NK-92 (cell line): ENCODE measurements around the gene LTBR.
"Not testable (repeated sequence)": the region's sequence is repeated elsewhere in the genome, so short reads cannot be mapped to it uniquely, and the experiment has no call there.

ENCODE experiments used
- DNase-seq: peaks from one replicate; lab custom pipeline; 2025; ENCODE audit not compliant: unreplicated experiment; lab: John Stamatoyannopoulos, UW

LTBR gene

GRCh38 chr12:6423267-6424007, 39.5 kb downstream of the LTBR start:
- no peak for DNase-seq

- DNase-seq: no peak
These were observed 40.0 kb downstream of the LTBR start for GRCh38 chr12:6424008-6424347.

DNA sequence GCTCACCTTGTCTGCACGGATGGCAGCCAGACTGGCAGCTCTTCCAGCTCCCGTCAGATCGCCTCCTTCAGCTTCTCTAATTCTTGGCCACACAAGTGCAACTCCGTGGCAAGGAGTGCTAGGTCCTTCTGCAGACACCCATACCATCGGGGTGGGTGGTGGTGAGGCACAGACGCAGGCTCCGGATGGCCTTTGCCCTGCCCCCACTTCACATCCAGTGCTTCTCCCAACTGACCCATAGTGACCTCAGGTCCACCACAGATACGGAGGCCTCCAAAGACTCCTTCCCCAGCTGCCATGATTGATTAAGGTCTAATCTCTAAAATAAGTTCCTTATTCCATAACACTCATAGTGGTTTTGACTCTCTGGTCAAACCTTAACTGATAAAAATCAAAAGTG, 40.9 kb downstream of the LTBR start:
- no peak for DNase-seq

DNA sequence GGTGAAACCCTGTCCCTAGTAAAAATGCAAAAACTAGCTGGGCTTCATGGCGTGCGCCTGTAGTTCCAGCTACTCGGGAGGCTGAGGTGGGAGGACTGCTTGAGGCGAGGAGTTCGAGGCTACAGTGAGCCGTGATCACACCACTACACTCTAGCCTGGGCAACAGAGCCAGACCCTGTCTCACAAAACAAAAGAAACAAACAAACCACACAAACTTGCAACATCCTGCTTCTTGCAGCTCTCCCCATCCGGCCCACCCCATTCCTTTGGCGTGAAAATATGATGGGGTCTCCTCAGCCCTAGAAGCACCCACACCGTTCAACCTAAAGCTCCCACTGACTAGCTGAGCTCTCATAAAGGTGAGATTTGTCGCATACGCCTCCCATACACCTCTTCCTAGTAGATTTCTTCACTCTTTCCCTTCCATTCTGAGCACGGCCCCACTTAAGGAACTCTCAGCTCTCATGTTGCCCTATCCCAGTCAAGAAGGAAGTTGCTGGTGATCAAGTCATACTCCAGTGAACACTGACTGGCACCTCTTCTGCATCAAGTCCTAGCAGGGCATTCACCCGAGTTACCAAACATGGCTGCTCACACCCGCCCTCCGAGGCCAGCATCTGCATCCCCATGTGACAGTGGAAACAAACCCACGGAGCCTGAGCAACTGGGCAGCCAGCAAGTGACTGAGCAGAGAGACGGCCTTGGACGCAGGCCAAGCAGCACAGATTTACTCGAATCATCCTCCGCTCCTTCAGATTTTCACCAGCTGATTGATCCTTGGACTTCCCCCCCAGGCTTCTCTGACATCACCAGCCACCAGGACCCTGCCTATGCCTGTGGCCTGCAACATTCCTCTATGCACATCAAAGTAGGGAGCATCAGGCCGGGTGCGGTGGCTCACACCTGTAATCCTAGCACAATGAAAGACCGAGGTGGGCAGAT, 41.9 kb downstream of the LTBR start:
- no peak for DNase-seq

GRCh38 chr12:6426882-6427671, 43.1 kb downstream of the LTBR start:
- no peak for DNase-seq

- DNase-seq: not testable (repeated sequence)
These were observed 43.8 kb downstream of the LTBR start for GRCh38 chr12:6427796-6428195.

DNA sequence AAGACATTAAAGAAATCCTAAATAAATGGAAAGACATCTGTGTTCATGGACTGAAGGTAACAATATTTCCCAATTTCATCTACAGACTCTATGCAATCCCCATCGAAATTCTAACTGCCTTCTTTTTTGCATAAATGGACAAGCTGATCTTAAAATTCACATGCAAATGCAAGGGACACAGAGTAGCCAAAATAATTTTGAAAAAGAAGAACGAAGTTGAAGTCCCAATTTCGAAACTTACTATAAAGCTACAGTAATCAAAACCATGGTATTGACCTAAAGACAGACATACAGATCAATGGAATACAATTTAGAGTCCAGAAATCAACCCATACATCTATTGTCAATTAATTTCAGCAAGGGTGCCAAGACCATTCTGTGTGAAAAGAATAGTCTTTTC, 44.4 kb downstream of the LTBR start:
- no peak for DNase-seq

DNA sequence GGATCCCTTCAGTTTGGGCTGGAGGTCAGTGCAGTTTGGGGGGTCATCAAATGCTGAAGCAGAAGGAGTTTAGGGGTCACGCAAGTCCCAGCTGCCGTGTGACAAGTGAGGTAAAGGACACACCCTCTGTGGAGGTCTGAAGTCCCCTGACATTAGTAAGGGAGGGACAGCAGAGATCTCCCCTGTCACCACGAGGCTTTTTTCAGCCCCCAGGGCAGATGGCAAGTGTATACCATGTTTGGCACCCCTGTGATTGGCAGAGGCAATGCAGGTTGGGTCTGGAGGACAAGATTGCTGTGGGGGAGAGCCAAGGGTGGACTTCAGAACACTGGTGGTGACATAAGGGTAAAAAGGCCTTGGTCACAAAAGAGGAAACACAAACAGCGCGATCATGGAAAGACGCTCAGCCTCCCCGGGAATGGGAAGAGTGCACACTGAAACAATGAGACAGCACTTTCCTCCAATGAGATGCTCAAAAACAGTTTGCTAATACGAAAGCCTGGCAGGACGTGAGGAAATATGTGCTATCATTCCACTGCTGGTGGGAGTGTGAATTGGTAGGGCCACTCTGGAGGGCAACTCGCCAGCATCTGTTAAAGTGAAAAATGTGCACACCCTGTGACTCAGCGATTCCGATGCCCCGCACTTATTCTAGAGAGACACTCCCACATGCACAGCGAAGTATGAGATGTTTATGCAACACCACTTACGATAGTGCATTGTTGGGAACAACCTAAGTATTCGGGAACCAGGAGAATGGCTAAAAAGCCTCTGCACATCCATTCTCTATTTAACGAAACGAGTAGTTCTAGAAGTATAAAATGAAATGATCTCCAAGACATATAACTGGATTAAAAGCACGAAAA, 46.4 kb downstream of the LTBR start:
- DNase-seq: no peak

GRCh38 chr12:6432991-6433390, 49.0 kb downstream of the LTBR start:
- DNase-seq: no peak

DNA sequence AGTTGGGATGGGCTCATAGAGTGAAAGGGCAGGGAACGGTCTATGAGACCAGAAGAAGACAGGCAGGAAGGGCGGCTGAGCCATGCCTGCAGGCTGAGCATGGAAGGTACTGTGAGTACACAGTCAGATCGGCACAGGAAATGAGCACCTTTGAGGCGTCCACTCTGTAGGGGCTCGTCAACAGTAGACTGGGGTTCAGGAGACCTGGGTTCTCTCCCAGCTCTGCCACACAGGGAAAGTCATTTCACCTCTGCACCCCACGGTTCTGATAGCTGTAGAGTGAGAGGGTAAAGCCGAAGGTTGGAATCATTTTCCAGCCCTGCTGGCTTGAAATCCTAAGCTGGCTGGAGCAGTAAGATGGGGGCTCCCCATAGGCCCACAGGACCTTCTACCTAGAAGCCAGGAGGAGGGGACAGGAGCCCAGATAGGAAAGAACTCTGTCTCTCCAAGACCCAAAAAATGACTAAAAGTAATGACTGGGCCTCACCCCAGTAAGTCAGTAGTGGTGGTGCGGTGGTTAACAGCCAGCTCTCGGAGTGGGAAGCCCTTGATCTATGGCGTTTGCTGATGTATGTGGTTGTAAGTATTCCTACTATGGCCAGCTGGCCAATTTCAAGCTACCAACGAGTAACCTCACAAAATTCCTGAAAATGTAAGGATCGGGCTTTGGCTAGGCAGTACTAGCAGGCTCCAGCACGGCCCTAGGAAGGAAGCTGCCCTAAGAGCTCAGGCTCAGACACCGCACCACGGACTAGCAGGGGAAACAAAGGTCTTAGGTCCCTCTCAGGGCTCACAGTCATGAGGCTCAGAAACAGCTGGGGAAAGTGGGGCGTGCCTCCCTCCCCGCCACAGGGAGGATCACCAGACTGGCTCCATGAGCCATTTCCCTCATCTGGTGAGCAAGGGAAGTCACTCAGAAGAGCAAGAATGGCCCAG, 50.5 kb downstream of the LTBR start:
- no peak for DNase-seq

- no peak for DNase-seq
These were observed 52.2 kb downstream of the LTBR start for GRCh38 chr12:6435961-6436715.

DNA sequence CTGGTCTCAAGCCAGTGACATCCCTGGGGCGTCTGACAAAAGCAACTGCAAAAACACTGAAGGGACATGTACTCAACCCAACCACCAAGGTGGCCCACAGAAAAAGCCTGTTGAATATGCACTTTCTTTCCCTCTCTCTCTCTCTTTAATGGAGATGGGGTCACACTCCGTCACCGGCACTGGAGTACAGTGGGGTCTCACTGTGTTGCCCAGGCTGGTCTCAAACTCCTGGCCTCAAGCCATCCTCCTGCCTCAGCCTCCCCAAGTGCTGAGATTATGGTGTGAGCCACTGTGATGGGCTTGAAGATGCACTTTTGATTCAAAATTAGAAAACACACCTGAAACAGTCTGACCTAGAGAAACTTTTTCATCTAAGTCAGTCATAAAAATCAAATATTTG, 53.6 kb downstream of the LTBR start:
- DNase-seq: no peak

GRCh38 chr12:6438345-6438744, 54.4 kb downstream of the LTBR start:
- DNase-seq: no peak

- DNase-seq: no peak
These were observed 56.4 kb downstream of the LTBR start for GRCh38 chr12:6440391-6440790.
